K562 (cell line): Measurements from ENCODE around the gene TRABD2B. TPM values are rescaled to one million over a fixed set of nuclear protein-coding genes. Genes with fewer than 3 reads are reported as not detected.

Source experiments
- ATAC-seq: fragments of 200-7000 bp; cut with Tn5 transposase; 3 replicates; pipeline ENCODE4 v1.9.1; 2020; ENCODE audit warnings: moderate library complexity
- BruUV-seq: library from RNA; stranded (reverse); fragments of 400-500 nt; replicated peaks from 2 replicates; lab custom pipeline; 2021; lab: Mats Ljungman, UMichigan
- CTCF ChIA-PET: fragments of 300-600 bp; formaldehyde crosslinking; extraction: SDS; loops from one replicate; lab custom pipeline; 2021; ENCODE audit warnings: low intra/inter-chr PET ratio; lab: Yijun Ruan, JAX
- POLR2A ChIA-PET: fragments of 300-600, 350-650 bp; sonication (Branson Sonifier 250); formaldehyde crosslinking; extraction: SDS; loops from one replicate; lab custom pipeline; 2021; ENCODE audit warnings: antibody characterized with exemption, inconsistent platforms; lab: Yijun Ruan, JAX
- DNase-seq, 4 experiments: peaks; one replicate each; pipeline versions ENCODE4 v3.0.0 to v3.0.0-alpha.2; 2011 to 2018; ENCODE audit warnings: low spot score in 3 of 4, mixed read lengths in 3 of 4; ENCODE audit errors: extremely low read depth in 1 of 4
- FAIRE-seq: peaks from 2 replicates; lab custom pipeline; 2011; peaks lifted over from hg19 to GRCh38; lab: Jason Lieb, UNC
- H2AFZ ChIP-seq: 2 replicates; pipeline ENCODE4 v1.6.0; 2011; ENCODE audit warnings: low read depth, low read length, control low read depth, inconsistent platforms
- H3K27ac ChIP-seq: fragments of 200-600 bp; 3 replicates; pipeline ENCODE4 v1.8.0; 2011; ENCODE audit warnings: low read depth, mild to moderate bottlenecking, control low read depth, inconsistent platforms, low read length, moderate library complexity, mixed read lengths; ENCODE audit errors: extremely low read depth
- H3K27me3 ChIP-seq, 2 experiments: fragments of 300-600 bp in 1 of 2; 2 replicates in 1 of 2; 3 replicates in 1 of 2; pipeline versions ENCODE4 v1.6.0 to v1.8.0; 2011; ENCODE audit warnings: inconsistent platforms in 2 of 2, low read length in 2 of 2, mild to moderate bottlenecking in 1 of 2, mixed read lengths in 1 of 2, moderate library complexity in 1 of 2; ENCODE audit not compliant: control insufficient read depth in 2 of 2, insufficient read depth in 2 of 2
- H3K36me3 ChIP-seq: fragments of 300-600 bp; 3 replicates; pipeline ENCODE4 v1.8.0; 2011; ENCODE audit warnings: mild to moderate bottlenecking, low read length, inconsistent platforms; ENCODE audit not compliant: control insufficient read depth, insufficient read depth
- H3K4me1 ChIP-seq, 2 experiments: fragments of 200-600 bp in 1 of 2; replicated peaks in 1 of 2; 2 replicates in 1 of 2; 3 replicates in 1 of 2; pipeline versions ENCODE4 v1.5.1 to v1.8.0; 2011; ENCODE audit warnings: inconsistent platforms in 2 of 2, low read length in 2 of 2, mild to moderate bottlenecking in 1 of 2, mixed read lengths in 1 of 2, moderate library complexity in 1 of 2; ENCODE audit not compliant: control insufficient read depth in 2 of 2, insufficient read depth in 2 of 2
- H3K4me2 ChIP-seq: 2 replicates; pipeline ENCODE4 v1.6.1; 2011; ENCODE audit warnings: low read length, control low read depth, inconsistent platforms, mixed read lengths; ENCODE audit not compliant: insufficient read depth
- H3K4me3 ChIP-seq: fragments of 200-600 bp; sonication (generic), shearing (Covaris generic); 2 replicates; pipeline ENCODE4 v1.5.1; 2016; ENCODE audit warnings: control low read depth, inconsistent platforms
- H3K79me2 ChIP-seq: fragments of 200-600 bp; 3 replicates; pipeline ENCODE4 v1.8.0; 2011; ENCODE audit warnings: low read length, inconsistent platforms; ENCODE audit not compliant: control insufficient read depth, insufficient read depth
- H3K9ac ChIP-seq, 2 experiments: 2 replicates each; pipeline versions ENCODE4 v1.6.0 to v1.6.1; 2011; ENCODE audit warnings: low read depth in 2 of 2, low read length in 2 of 2, control low read depth in 1 of 2, inconsistent platforms in 1 of 2, mild to moderate bottlenecking in 1 of 2, mixed read lengths in 1 of 2; ENCODE audit not compliant: insufficient read depth in 1 of 2
- H3K9me1 ChIP-seq: one replicate; pipeline ENCODE4 v1.6.0; 2011; ENCODE audit warnings: inconsistent platforms, mild to moderate bottlenecking, low read length, moderate library complexity; ENCODE audit not compliant: control insufficient read depth, insufficient read depth
- H3K9me3 ChIP-seq: replicated peaks from 2 replicates; pipeline ENCODE4 v1.5.1; 2011; ENCODE audit warnings: low read depth, low read length, inconsistent platforms; ENCODE audit not compliant: control insufficient read depth, insufficient read depth
- H4K20me1 ChIP-seq: replicated peaks from 2 replicates; pipeline ENCODE4 v1.6.1; 2011; ENCODE audit warnings: low read length, inconsistent platforms, mixed read lengths; ENCODE audit not compliant: control insufficient read depth, insufficient read depth
- BMI1 ChIP-seq: fragments of 150-350 bp; IDR thresholded peaks from 2 replicates; pipeline ENCODE4 v1.6.1; 2014; ENCODE audit warnings: low read length
- CBX8 ChIP-seq: fragments of 200-600 bp; sonication (generic); IDR thresholded peaks from 2 replicates; pipeline ENCODE4 v1.6.1; 2012; ENCODE audit warnings: borderline replicate concordance, mixed run types, low read depth, mild to moderate bottlenecking, moderate library complexity, mixed read lengths, low read length, control low read depth, inconsistent platforms; ENCODE audit not compliant: poor library complexity, severe bottlenecking; ENCODE audit errors: extremely low read depth
- CEBPG ChIP-seq, 3 experiments: fragments of 200-800 bp in 1 of 3; sonication (Bioruptor generic) in 1 of 3; sonication (generic) in 1 of 3; formaldehyde crosslinking in 1 of 3; IDR thresholded peaks in 2 of 3; conservative IDR thresholded peaks in 1 of 3; 2 replicates each; pipeline versions ENCODE4 v1.6.1 to v1.8.0; 2016 to 2022; ENCODE audit warnings: missing compliant biosample characterization in 2 of 3, missing genetic modification characterization in 2 of 3, mild to moderate bottlenecking in 1 of 3, missing genetic modification reagents in 1 of 3
- GABPA ChIP-seq: fragments of 200-800 bp; sonication (Bioruptor generic); conservative IDR thresholded peaks from 2 replicates; pipeline ENCODE4 v1.6.1; 2016; ENCODE audit warnings: low read depth, missing genetic modification characterization, missing compliant biosample characterization
- MAZ ChIP-seq, 2 experiments: fragments of 450-650 bp in 1 of 2; sonication (generic) in 1 of 2; formaldehyde crosslinking; IDR thresholded peaks in 1 of 2; conservative IDR thresholded peaks in 1 of 2; 2 replicates each; pipeline versions ENCODE4 v1.4.0 to v1.5.0; 2020; ENCODE audit warnings: mild to moderate bottlenecking in 1 of 2, missing genetic modification reagents in 1 of 2
- MED1 ChIP-seq: sonication (generic); formaldehyde crosslinking; IDR thresholded peaks from 2 replicates; pipeline ENCODE4 v1.8.1; 2023; ENCODE audit warnings: missing genetic modification reagents, borderline replicate concordance
- MNT ChIP-seq, 2 experiments: fragments of 450-650 bp; conservative IDR thresholded peaks; 2 replicates each; pipeline ENCODE4 v1.6.1; 2017; ENCODE audit warnings: mild to moderate bottlenecking in 2 of 2, moderate library complexity in 2 of 2
- NR2F6 ChIP-seq: fragments of 450-650 bp; formaldehyde crosslinking; IDR thresholded peaks from 2 replicates; pipeline ENCODE4 v1.4.0; 2020; ENCODE audit warnings: mild to moderate bottlenecking
- XRCC5 ChIP-seq: fragments of 200-400 bp; formaldehyde crosslinking; IDR thresholded peaks from 2 replicates; pipeline ENCODE4 v1.6.1; 2017; ENCODE audit warnings: low read depth, mild to moderate bottlenecking, low read length
- ZNF121 ChIP-seq: sonication (generic); formaldehyde crosslinking; conservative IDR thresholded peaks from 2 replicates; pipeline ENCODE4 v1.8.0; 2022; ENCODE audit warnings: missing genetic modification reagents
- ZNF785 ChIP-seq: fragments of 250-450 bp; sonication (Bioruptor Pico); IDR thresholded peaks from 2 replicates; pipeline ENCODE4 v1.4.0; 2020; ENCODE audit warnings: mild to moderate bottlenecking
- WGBS: fragments of 100-300 bp; shearing (Covaris generic); methylation state at CpG from one replicate; pipeline ENCODE4 v1.1.6; 2016; ENCODE audit warnings: low coverage, mixed read lengths; ENCODE audit not compliant: insufficient coverage; ENCODE audit errors: missing lambda C conversion rate; 5-methylcytosine and 5-hydroxymethylcytosine counted together
- in situ Hi-C: fragments of 300-500 bp; cut with MboI; formaldehyde crosslinking; loops from 4 replicates; pipeline ENCODE4 v1.15.0; 2018; ENCODE audit warnings: inconsistent platforms, mixed read lengths
- intact Hi-C: fragments of 100-400 bp; cut with micrococcal nuclease; formaldehyde crosslinking; loops from 2 replicates; pipeline ENCODE4 v1.14.2; 2022
- polyA plus RNA-seq, 8 experiments: library from polyadenylated mRNA; depleted of rRNA in 4 of 8; stranded (reverse) in 5 of 8; unstranded in 3 of 8; fragments of >200 nt; fragmentation: Nextera tagmentation in 2 of 8; fragmentation: Illumina TruSeq in 1 of 8; extraction: Ambion mirVana in 2 of 8; extraction: Trizol in 1 of 8; gene quantifications; 2 replicates each; pipeline versions ENCODE4 v1.2.1 to v1.2.3, GENCODE V29; 2011 to 2014; ENCODE audit warnings: inconsistent platforms in 1 of 8, missing spikeins in 1 of 8
- total RNA-seq, 7 experiments: library from RNA; depleted of rRNA in 6 of 7; stranded (reverse); fragments of >200 nt in 6 of 7; fragmentation: Illumina TruSeq in 2 of 7; extraction: Trizol in 2 of 7; gene quantifications; 2 replicates each; pipeline versions ENCODE4 v1.2.1 to v1.2.3, GENCODE V29; 2011 to 2021; ENCODE audit warnings: low replicate concordance in 1 of 7

Gene TRABD2B
- total and polyA plus RNA-seq, 9 of the 15 experiments (the other 6 are each of a cell fraction or from before 2014, with no cell fraction given), result not detected

- no peak for TF ChIP-seq MNT (conservative IDR thresholded peaks at IDR 0.05)
- TF ChIP-seq CBX8, result no peak
- TF ChIP-seq MED1 (CRISPR knock-in tag), result no peak
- no peak for TF ChIP-seq ZNF785
- TF ChIP-seq GABPA (tag), result no peak
- TF ChIP-seq CEBPG (CRISPR knock-in tag; IDR thresholded peaks at IDR 0.05), result no peak
- no peak for TF ChIP-seq CEBPG (tag; conservative IDR thresholded peaks at IDR 0.05 in 1 of 2, IDR thresholded peaks at IDR 0.05 in 1 of 2)
- no peak for TF ChIP-seq NR2F6
Measured at GRCh38 chr1:47940326-47940725, 56.9 kb downstream of the TRABD2B start (continued).

GRCh38 chr1:47938520-47938919 is 58.7 kb downstream of the TRABD2B start:
- Histone ChIP-seq H3K27ac (no peak overlapping the region), H3K36me3 (no peaks in the 10 kb centered on the region), H4K20me1 (no peaks in the 10 kb centered on the region), H3K9me3 (no peaks in the 10 kb centered on the region), H2AFZ (no peak overlapping the region), H3K4me2 (no peak overlapping the region), H3K9ac (no peak overlapping the region), H3K9me1 (no peaks in the 10 kb centered on the region), H3K27me3 (0 out of 5 replicates have a peak, but pooled peaks cover 0 to 4% of the 10 kb centered on the region in 2 experiments), H3K4me1 (no peaks in the 10 kb centered on the region), H3K79me2 (no peaks in the 10 kb centered on the region), H3K4me3 (no peak overlapping the region)
- DNase-seq (no peak), ATAC-seq (no peak), FAIRE-seq (no peak)
- intact Hi-C loops (no loop called here), in situ Hi-C loops (no loop called here)
- no peak for TF ChIP-seq MAZ (CRISPR knock-in tag; conservative IDR thresholded peaks at IDR 0.05 in 1 of 2, IDR thresholded peaks at IDR 0.05 in 1 of 2)
- no peak for TF ChIP-seq ZNF121 (CRISPR knock-in tag)
- no peak for TF ChIP-seq XRCC5
- TF ChIP-seq BMI1, result no peak
- no TSS peak for BruUV-seq
- WGBS, result 2% methylated on average over 2 of the region's 2 CpGs
- CTCF ChIA-PET, result no interaction called here
- POLR2A ChIA-PET, result interaction anchor here (1.0 kb wide), 1 partner anchor 8 kb away, joined by 3 read pairs; no protein-coding TSS in a partner anchor
